Coronary artery (tissue), 2 donors: Measurements from ENCODE around the gene RBP5.

Source experiments
- DNase-seq: peaks from one replicate; pipeline ENCODE4 v3.0.0-alpha.2; 2017; ENCODE audit warnings: low spot score
- H3K27ac ChIP-seq, 2 donors: fragments of 200-600 bp; sonication (generic); one replicate each; pipeline ENCODE4 v1.5.1; 2016 to 2019
- H3K4me3 ChIP-seq: fragments of 200-600 bp; sonication (generic); 2 replicates; pipeline ENCODE4 v1.5.1; 2016; ENCODE audit warnings: mild to moderate bottlenecking, moderate library complexity
- TF ChIP-seq, protein P1 (sequence below): fragments of 200-600 bp; sonication (generic); IDR thresholded peaks from one replicate; pipeline ENCODE4 v1.5.1; 2019; ENCODE audit warnings: antibody characterized with exemption

The RBP5 gene

DNA sequence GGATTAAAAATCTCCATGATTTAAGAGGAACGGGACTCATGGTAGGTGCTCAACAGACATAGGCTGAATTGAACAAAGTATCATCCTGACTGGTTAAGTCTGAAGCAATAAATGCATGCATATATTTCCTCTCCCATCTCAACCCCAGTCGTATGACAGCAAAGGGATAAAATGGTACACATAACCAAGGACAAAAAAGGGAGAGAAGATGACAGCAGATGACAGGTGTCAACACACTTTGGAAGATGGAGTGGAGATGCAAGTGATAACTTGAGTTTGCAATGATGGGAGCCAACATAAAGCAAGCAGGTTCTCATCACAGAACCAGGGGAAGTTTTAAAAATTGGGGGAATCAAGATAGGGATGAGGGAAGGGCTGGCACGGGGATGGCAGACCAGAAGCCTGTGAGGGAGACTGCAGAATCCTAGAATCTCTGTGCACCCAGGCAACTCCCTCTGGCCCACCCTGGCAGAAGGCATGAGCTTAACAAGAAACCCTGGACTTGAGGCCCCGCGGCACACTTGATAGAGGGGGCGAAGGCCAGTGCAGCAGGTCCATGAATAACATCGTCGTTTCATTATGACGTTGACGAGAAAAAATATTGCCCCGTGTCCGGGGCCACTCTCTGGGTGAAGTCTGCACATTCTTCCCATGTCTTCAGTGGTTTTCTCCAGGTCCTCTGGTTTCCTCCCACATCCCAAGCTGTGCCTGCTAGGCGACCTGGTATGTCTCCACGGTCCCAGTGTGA, 24.7 kb downstream of the RBP5 start:
- DNase-seq, result no peak
- Histone ChIP-seq H3K27ac (no peak overlapping the region), H3K4me3 (no peak overlapping the region)
- TF ChIP-seq, protein P1, sequence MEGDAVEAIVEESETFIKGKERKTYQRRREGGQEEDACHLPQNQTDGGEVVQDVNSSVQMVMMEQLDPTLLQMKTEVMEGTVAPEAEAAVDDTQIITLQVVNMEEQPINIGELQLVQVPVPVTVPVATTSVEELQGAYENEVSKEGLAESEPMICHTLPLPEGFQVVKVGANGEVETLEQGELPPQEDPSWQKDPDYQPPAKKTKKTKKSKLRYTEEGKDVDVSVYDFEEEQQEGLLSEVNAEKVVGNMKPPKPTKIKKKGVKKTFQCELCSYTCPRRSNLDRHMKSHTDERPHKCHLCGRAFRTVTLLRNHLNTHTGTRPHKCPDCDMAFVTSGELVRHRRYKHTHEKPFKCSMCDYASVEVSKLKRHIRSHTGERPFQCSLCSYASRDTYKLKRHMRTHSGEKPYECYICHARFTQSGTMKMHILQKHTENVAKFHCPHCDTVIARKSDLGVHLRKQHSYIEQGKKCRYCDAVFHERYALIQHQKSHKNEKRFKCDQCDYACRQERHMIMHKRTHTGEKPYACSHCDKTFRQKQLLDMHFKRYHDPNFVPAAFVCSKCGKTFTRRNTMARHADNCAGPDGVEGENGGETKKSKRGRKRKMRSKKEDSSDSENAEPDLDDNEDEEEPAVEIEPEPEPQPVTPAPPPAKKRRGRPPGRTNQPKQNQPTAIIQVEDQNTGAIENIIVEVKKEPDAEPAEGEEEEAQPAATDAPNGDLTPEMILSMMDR, result no peak

DNA sequence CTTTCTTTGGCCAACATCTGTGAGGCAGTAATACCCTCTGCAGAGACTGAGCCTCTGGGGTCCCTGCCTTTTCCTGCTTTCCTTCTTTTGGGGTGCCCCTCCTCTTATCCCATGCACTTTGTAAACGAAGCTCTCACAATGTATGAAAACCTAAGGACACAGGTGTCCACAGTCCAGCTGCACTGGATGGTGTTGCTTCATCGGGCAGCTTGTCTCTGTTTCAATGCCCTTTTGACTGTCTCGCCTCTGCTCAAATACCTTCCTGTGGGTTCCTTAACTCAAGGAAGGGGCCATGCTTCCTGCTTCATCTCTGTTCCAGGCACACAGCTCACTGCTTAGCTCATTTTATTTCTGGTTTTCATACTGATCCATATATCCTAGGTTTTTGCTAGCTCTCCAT, 26.1 kb downstream of the RBP5 start:
- TF ChIP-seq, protein P1, result no peak
- no peak for DNase-seq
- Histone ChIP-seq H3K27ac (no peak overlapping the region), H3K4me3 (no peak overlapping the region)

DNA sequence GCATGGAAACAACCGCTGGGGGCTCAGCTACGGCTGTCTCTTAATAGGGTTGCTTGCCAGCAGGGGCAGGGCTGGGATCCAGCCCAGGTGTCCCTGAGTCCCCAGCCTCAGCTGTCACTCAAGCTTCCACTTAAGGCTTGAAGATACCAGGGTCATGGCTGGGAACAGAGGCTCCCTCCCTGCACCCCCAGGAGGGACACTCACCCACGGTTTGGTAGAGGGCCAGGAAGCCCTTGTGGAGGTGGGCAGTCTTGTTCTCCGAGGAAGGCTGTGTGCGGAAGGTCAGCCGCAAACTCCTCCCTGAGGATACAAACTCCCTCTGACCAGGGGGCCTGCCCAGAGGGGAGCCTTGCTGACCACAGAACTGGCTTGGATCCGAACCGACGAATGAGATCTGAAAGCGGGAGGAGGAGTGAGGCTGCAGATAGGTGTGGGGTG, 27.0 kb downstream of the RBP5 start:
- no peak for DNase-seq
- TF ChIP-seq, protein P1, result no peak
- Histone ChIP-seq H3K4me3 (peak overlapping the region; percentile 25), H3K27ac (peak overlapping the region in 1 of 2 donors; percentile 61)

DNA sequence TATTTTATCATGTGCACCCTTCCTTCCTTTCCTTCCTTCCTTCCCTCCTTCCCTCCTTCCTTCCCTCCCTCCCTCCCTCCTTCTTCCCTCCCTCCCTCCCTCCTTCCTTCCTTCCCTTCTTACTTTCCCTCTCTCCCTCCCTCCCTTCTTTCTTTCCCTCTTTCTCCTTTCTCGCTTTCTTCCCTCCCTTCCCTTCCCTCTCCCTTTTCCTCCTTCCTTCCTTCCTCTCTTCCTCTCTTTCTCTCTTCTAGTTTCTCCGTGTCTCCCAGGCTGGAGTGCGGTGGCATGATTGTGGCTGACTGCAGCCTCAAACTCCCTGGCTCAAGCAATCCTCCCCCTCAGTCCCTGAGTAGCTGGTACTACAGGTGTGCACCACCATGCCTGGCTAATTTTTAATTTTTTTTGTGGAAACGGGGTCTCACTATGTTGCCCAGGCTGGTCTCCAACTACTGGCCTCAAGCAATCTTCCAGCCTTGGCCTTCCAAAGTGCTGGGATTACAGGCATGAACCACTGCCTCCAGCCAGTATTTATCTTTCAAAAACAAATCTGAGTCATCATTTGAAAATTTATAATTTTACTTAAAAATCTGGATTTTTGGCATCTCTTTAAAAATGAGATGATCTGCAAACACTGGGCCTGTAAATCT, 27.5 kb downstream of the RBP5 start:
- Histone ChIP-seq H3K27ac (peak overlapping the region in 1 of 2 donors; percentile 61), H3K4me3 (no peak overlapping the region)
- TF ChIP-seq, protein P1, result no peak
- no peak for DNase-seq

DNA sequence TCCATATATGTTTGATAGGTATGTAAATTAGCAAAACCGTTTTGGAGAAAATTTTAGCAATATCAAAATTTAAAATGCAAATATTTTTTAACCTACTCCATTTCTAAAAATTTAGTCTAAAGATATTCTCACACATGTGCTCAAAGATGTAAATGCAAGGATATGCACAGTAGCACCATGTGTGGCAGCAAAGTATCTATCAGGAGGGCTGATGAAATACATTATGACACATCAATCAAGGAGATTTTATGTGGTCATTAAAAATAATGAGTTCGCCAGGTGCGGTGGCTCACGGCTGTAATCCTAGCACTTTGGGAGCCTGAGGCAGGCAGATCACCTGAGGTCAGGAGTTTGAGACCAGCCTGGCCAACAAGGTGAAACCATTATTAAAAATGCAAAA, 28.4 kb downstream of the RBP5 start:
- TF ChIP-seq, protein P1, result no peak
- H3K27ac ChIP-seq, result no peak overlapping the region
- DNase-seq, result no peak
- no peak overlapping the region for H3K4me3 ChIP-seq

DNA sequence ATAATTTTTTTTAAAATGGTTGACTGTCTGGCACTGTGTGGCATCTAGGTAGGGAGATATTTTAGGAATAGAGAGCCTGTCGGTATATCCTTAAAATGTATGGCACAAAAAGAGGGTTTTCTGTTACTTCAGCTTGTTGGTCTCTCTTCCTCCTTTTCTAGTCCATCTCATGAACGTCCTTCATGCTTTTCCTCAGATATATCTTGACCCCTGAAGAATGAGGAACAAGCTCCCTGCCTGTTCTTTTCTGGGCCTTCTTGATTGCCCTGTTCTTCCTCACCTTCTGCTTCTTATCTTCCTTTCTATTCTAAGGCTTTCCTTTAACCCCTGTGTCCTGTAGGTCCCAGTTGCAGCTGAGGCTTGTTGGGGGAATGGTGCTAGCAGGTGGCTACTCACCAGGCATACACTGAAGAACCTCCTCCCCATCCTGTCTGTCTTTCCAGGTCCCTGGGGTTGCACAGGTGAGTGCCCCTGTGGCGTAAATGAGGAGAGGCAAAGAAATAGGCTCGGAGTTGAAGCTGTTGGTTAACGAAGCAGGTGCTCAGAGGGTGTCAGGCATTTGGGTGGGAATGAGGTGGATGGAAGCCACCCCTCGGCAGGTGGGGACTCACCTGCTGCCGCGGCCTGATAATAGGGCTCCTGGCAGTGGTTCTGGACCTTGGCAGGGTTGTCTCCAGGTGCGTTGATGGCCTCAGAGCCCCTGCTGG, 29.2 kb downstream of the RBP5 start:
- TF ChIP-seq, protein P1, result no peak
- DNase-seq, result no peak
- no peak overlapping the region for H3K27ac ChIP-seq
- H3K4me3 ChIP-seq, result no peak overlapping the region
